ENCODE results near the gene RASL11B.

Gene RASL11B

GRCh38 chr4:52868133-52868532, 6.0 kb downstream of the RASL11B start:
- Mint-ChIP-seq H3K36me3 (ENCODE audit: insufficient read depth) (peaks cover 2% of the 10 kb centered on the region), H3K4me1 (no peaks in the 10 kb centered on the region), H3K27me3 (no peaks in the 10 kb centered on the region), H3K4me3 (no peak overlapping the region), H3K27ac (ENCODE audit: low read depth) (no peak overlapping the region), H3K9me3 (no peaks in the 10 kb centered on the region)
- ATAC-seq (replicated peaks; ENCODE audit: extremely low read depth, poor library complexity, severe bottlenecking) (no peak), DNase-seq (ENCODE audit: low spot score in 2 of 2) (no peak)

GRCh38 chr4:52869196-52869595, 7.1 kb downstream of the RASL11B start:
- Mint-ChIP-seq H3K27me3 (no peaks in the 10 kb centered on the region), H3K4me1 (no peaks in the 10 kb centered on the region), H3K9me3 (no peaks in the 10 kb centered on the region), H3K27ac (ENCODE audit: low read depth) (no peak overlapping the region), H3K4me3 (no peak overlapping the region), H3K36me3 (ENCODE audit: insufficient read depth) (peaks cover 2% of the 10 kb centered on the region)
- DNase-seq (ENCODE audit: low spot score in 2 of 2) (no peak), ATAC-seq (replicated peaks; ENCODE audit: extremely low read depth, poor library complexity, severe bottlenecking) (no peak)

- no peaks in the 10 kb centered on the region for H3K9me3 Mint-ChIP-seq
- DNase-seq (ENCODE audit: low spot score in 2 of 2): no peak
- H3K27ac Mint-ChIP-seq (ENCODE audit: low read depth): no peak overlapping the region
- H3K4me1 Mint-ChIP-seq: no peaks in the 10 kb centered on the region
- H3K27me3 Mint-ChIP-seq: no peaks in the 10 kb centered on the region
- peaks cover 2% of the 10 kb centered on the region for H3K36me3 Mint-ChIP-seq (ENCODE audit: insufficient read depth)
- no peak for ATAC-seq (replicated peaks; ENCODE audit: extremely low read depth, poor library complexity, severe bottlenecking)
- H3K4me3 Mint-ChIP-seq: no peak overlapping the region
Measured at GRCh38 chr4:52869656-52870055, 7.5 kb downstream of the RASL11B start.

GRCh38 chr4:52870225-52870624, 8.1 kb downstream of the RASL11B start:
- ATAC-seq (replicated peaks; ENCODE audit: extremely low read depth, poor library complexity, severe bottlenecking): no peak
- no peak overlapping the region for H3K4me3 Mint-ChIP-seq
- no peak for DNase-seq (ENCODE audit: low spot score in 2 of 2)
- H3K4me1 Mint-ChIP-seq: no peaks in the 10 kb centered on the region
- H3K9me3 Mint-ChIP-seq: no peaks in the 10 kb centered on the region
- H3K27ac Mint-ChIP-seq (ENCODE audit: low read depth): no peak overlapping the region
- no peaks in the 10 kb centered on the region for H3K27me3 Mint-ChIP-seq
- peaks cover 2% of the 10 kb centered on the region for H3K36me3 Mint-ChIP-seq (ENCODE audit: insufficient read depth)

- H3K27ac Mint-ChIP-seq (ENCODE audit: low read depth): no peak overlapping the region
- no peak overlapping the region for H3K4me3 Mint-ChIP-seq
- ATAC-seq (replicated peaks; ENCODE audit: extremely low read depth, poor library complexity, severe bottlenecking) (no peak), DNase-seq (ENCODE audit: low spot score in 2 of 2) (no peak)
- no peaks in the 10 kb centered on the region for H3K4me1 Mint-ChIP-seq
- H3K36me3 Mint-ChIP-seq (ENCODE audit: insufficient read depth): peaks cover 2% of the 10 kb centered on the region
- no peaks in the 10 kb centered on the region for H3K9me3 Mint-ChIP-seq
- H3K27me3 Mint-ChIP-seq: no peaks in the 10 kb centered on the region
Measured at GRCh38 chr4:52873191-52873590, 11.1 kb downstream of the RASL11B start.

GRCh38 chr4:52873861-52874343, 11.8 kb downstream of the RASL11B start:
- Mint-ChIP-seq H3K4me3 (no peak overlapping the region), H3K9me3 (no peaks in the 10 kb centered on the region), H3K27me3 (no peaks in the 10 kb centered on the region), H3K4me1 (no peaks in the 10 kb centered on the region), H3K27ac (ENCODE audit: low read depth) (no peak overlapping the region), H3K36me3 (ENCODE audit: insufficient read depth) (peaks cover 2% of the 10 kb centered on the region)
- DNase-seq (ENCODE audit: low spot score in 2 of 2): no peak
- no peak for ATAC-seq (replicated peaks; ENCODE audit: extremely low read depth, poor library complexity, severe bottlenecking)

GRCh38 chr4:52874948-52875347, 12.8 kb downstream of the RASL11B start:
- no peak overlapping the region for H3K27ac Mint-ChIP-seq (ENCODE audit: low read depth)
- DNase-seq (ENCODE audit: low spot score in 2 of 2): no peak
- H3K4me3 Mint-ChIP-seq: no peak overlapping the region
- no peaks in the 10 kb centered on the region for H3K4me1 Mint-ChIP-seq
- no peaks in the 10 kb centered on the region for H3K9me3 Mint-ChIP-seq
- no peaks in the 10 kb centered on the region for H3K27me3 Mint-ChIP-seq
- no peak for ATAC-seq (replicated peaks; ENCODE audit: extremely low read depth, poor library complexity, severe bottlenecking)
- H3K36me3 Mint-ChIP-seq (ENCODE audit: insufficient read depth): peaks cover 2% of the 10 kb centered on the region

GRCh38 chr4:52876069-52876468, 14.0 kb downstream of the RASL11B start:
- H3K4me1 Mint-ChIP-seq: no peaks in the 10 kb centered on the region
- no peak for DNase-seq (ENCODE audit: low spot score in 2 of 2)
- ATAC-seq (replicated peaks; ENCODE audit: extremely low read depth, poor library complexity, severe bottlenecking): no peak
- H3K9me3 Mint-ChIP-seq: no peaks in the 10 kb centered on the region
- no peak overlapping the region for H3K27ac Mint-ChIP-seq (ENCODE audit: low read depth)
- no peak overlapping the region for H3K4me3 Mint-ChIP-seq
- no peaks in the 10 kb centered on the region for H3K27me3 Mint-ChIP-seq
- H3K36me3 Mint-ChIP-seq (ENCODE audit: insufficient read depth): peaks cover 2% of the 10 kb centered on the region

GRCh38 chr4:52877036-52877435, 14.9 kb downstream of the RASL11B start:
- no peaks in the 10 kb centered on the region for H3K9me3 Mint-ChIP-seq
- H3K36me3 Mint-ChIP-seq (ENCODE audit: insufficient read depth): no peaks in the 10 kb centered on the region
- ATAC-seq (replicated peaks; ENCODE audit: extremely low read depth, poor library complexity, severe bottlenecking) (no peak), DNase-seq (ENCODE audit: low spot score in 2 of 2) (no peak)
- H3K4me3 Mint-ChIP-seq: no peak overlapping the region
- H3K27ac Mint-ChIP-seq (ENCODE audit: low read depth): no peak overlapping the region
- H3K27me3 Mint-ChIP-seq: no peaks in the 10 kb centered on the region
- no peaks in the 10 kb centered on the region for H3K4me1 Mint-ChIP-seq

- Mint-ChIP-seq H3K36me3 (ENCODE audit: insufficient read depth) (no peaks in the 10 kb centered on the region), H3K4me1 (no peaks in the 10 kb centered on the region), H3K27me3 (no peaks in the 10 kb centered on the region), H3K4me3 (no peak overlapping the region), H3K9me3 (no peaks in the 10 kb centered on the region), H3K27ac (ENCODE audit: low read depth) (no peak overlapping the region)
- ATAC-seq (replicated peaks; ENCODE audit: extremely low read depth, poor library complexity, severe bottlenecking) (no peak), DNase-seq (ENCODE audit: low spot score in 2 of 2) (no peak)
Measured at GRCh38 chr4:52877694-52878093, 15.6 kb downstream of the RASL11B start.

GRCh38 chr4:52879471-52879870, 17.4 kb downstream of the RASL11B start:
- no peak for ATAC-seq (replicated peaks; ENCODE audit: extremely low read depth, poor library complexity, severe bottlenecking)
- no peak for DNase-seq (ENCODE audit: low spot score in 2 of 2)
- H3K9me3 Mint-ChIP-seq: no peaks in the 10 kb centered on the region
- no peaks in the 10 kb centered on the region for H3K27me3 Mint-ChIP-seq
- no peak overlapping the region for H3K4me3 Mint-ChIP-seq
- no peaks in the 10 kb centered on the region for H3K36me3 Mint-ChIP-seq (ENCODE audit: insufficient read depth)
- H3K4me1 Mint-ChIP-seq: no peaks in the 10 kb centered on the region
- no peak overlapping the region for H3K27ac Mint-ChIP-seq (ENCODE audit: low read depth)

GRCh38 chr4:52880994-52881393, 18.9 kb downstream of the RASL11B start:
- Mint-ChIP-seq H3K27ac (ENCODE audit: low read depth) (no peak overlapping the region), H3K4me1 (no peaks in the 10 kb centered on the region), H3K4me3 (no peak overlapping the region), H3K36me3 (ENCODE audit: insufficient read depth) (peaks cover 3% of the 10 kb centered on the region), H3K9me3 (no peaks in the 10 kb centered on the region), H3K27me3 (no peaks in the 10 kb centered on the region)
- DNase-seq (ENCODE audit: low spot score in 2 of 2) (no peak), ATAC-seq (replicated peaks; ENCODE audit: extremely low read depth, poor library complexity, severe bottlenecking) (no peak)

- no peak for DNase-seq (ENCODE audit: low spot score in 2 of 2)
- no peak for ATAC-seq (replicated peaks; ENCODE audit: extremely low read depth, poor library complexity, severe bottlenecking)
- Mint-ChIP-seq H3K4me1 (no peaks in the 10 kb centered on the region), H3K9me3 (no peaks in the 10 kb centered on the region), H3K27me3 (no peaks in the 10 kb centered on the region), H3K27ac (ENCODE audit: low read depth) (no peak overlapping the region), H3K4me3 (no peak overlapping the region), H3K36me3 (ENCODE audit: insufficient read depth) (peaks cover 6% of the 10 kb centered on the region)
Measured at GRCh38 chr4:52883183-52883621, 21.1 kb downstream of the RASL11B start.

Data from central memory CD8-positive, alpha-beta T cell (primary cell).